ENCODE measurements around the gene PLA2G10.
"Not testable (repeated sequence)": the region's sequence is repeated elsewhere in the genome, so short reads cannot be mapped to it uniquely, and the experiment has no call there.

The PLA2G10 gene

GRCh38 chr16:14641206-14641605 lies 52.9 kb downstream of the PLA2G10 start:
- no peak for DNase-seq (ENCODE audit: low read depth)
- TF ChIP-seq CTCF (conservative IDR thresholded peaks at IDR 0.05; ENCODE audit: control insufficient read depth, insufficient read depth, low read depth, low read length): no peak
- no peak overlapping the region for H3K4me3 ChIP-seq (ENCODE audit: control insufficient read depth, low read depth, low read length)

- DNase-seq (ENCODE audit: low read depth): no peak
- no peak for TF ChIP-seq CTCF (conservative IDR thresholded peaks at IDR 0.05; ENCODE audit: control insufficient read depth, insufficient read depth, low read depth, low read length)
- H3K4me3 ChIP-seq (ENCODE audit: control insufficient read depth, low read depth, low read length): no peak overlapping the region
Measured at GRCh38 chr16:14640538-14640937, 53.6 kb downstream of the PLA2G10 start.

- not testable (repeated sequence) for H3K4me3 ChIP-seq (ENCODE audit: control insufficient read depth, low read depth, low read length); DNase-seq (ENCODE audit: low read depth)
Measured at GRCh38 chr16:14636951-14637240, 57.2 kb downstream of the PLA2G10 start.

DNA sequence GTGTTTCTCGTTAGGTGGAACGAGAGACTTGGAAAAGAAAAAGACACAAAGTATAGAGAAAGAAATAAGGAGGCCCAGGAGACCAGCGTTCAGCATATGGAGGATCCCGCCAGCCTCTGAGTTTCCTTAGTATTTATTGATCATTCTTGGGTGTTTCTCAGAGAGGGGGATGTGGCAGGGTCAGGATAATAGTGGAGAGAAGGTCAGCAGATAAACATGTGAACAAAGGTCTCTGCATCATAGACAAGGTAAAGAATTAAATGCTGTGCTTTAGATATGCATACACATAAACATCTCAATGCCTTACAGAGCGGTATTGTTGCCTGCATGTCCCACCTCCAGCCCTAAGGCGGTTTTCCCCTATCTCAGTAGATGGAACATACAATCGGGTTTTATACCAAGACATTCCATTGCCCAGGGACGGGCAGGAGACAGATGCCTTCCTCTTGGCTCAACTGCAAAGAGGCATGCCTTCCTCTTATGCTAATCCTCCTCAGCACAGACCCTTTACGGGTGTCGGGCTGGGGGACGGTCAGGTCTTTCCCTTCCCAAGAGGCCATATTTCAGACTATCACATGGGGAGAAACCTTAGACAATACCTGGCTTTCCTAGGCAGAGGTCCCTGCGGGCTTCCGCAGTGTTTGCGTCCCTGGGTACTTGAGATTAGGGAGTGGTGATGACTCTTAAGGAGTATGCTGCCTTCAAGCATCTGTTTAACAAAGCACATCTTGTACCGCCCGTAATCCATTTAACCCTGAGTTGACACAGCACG lies 57.7 kb downstream of the PLA2G10 start:
- not testable (repeated sequence) for H3K4me3 ChIP-seq (ENCODE audit: control insufficient read depth, low read depth, low read length); DNase-seq (ENCODE audit: low read depth)

GRCh38 chr16:14635395-14636165 lies 58.5 kb downstream of the PLA2G10 start:
- DNase-seq (ENCODE audit: low read depth): no peak
- H3K4me3 ChIP-seq (ENCODE audit: control insufficient read depth, low read depth, low read length): no peak overlapping the region

GRCh38 chr16:14634389-14634725 lies 59.8 kb downstream of the PLA2G10 start:
- H3K4me3 ChIP-seq (ENCODE audit: control insufficient read depth, low read depth, low read length): peak overlapping the region; percentile 93
- DNase-seq (ENCODE audit: low read depth): no peak
- no peak for TF ChIP-seq CTCF (conservative IDR thresholded peaks at IDR 0.05; ENCODE audit: control insufficient read depth, insufficient read depth, low read depth, low read length)

More at GRCh38 chr16:14635395-14636165, 58.5 kb downstream of the PLA2G10 start:
- no peak for TF ChIP-seq CTCF (conservative IDR thresholded peaks at IDR 0.05; ENCODE audit: control insufficient read depth, insufficient read depth, low read depth, low read length)

DNA sequence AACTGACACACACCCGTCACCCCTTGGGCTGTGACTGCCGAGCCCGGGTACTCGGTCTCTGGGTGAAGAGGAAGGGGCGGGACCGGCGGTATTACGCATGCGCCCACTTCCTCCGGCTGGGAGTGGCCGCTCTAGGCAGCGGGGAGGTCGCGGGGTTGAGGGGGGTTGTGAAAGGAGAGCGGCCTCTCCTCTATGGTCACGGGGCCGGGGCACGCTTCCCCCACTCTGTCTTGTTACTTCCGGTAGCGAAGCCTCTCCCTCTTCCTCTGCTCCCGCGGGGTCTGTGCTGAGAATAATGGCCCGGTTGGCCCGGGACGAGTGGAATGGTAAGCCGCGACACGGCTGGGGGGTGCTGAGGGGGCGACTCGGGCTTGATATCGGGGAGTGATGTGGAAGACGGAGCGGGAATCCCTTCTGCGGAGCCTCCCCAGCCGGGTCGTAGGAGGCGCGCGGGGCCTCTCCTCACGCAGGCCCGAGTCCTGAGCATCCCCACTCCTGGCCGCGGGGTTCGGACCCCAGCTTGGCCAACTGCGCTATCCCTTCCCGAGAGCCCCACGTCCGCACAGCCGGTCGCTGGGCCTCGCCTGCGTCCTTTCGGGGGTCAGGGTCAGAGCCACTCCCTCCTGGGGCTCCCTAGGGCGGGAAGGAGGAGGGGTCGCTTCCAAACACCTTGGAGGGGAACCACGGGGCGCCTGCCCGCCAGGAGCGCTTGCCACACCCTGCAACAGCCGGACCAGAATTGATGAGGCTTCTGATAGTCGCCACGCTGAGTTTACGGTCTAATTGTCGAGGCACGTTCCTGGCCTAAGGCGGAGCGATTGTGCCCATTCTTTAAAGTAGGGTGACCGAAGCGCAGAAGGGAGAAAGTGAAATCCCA lies 61.2 kb downstream of the PLA2G10 start, which contains the start of gene BFAR:
BFAR (plus strand) TSS at position 259 of the 877 bp plus-strand sequence. CDS start 11,396 bp downstream, outside the sequence.
- peak; percentile 95 for DNase-seq (ENCODE audit: low read depth)
- TF ChIP-seq CTCF (conservative IDR thresholded peaks at IDR 0.05; ENCODE audit: control insufficient read depth, insufficient read depth, low read depth, low read length): no peak
- peak within 1 kb of the TSS; percentile 93 for H3K4me3 ChIP-seq (ENCODE audit: control insufficient read depth, low read depth, low read length)

DNA sequence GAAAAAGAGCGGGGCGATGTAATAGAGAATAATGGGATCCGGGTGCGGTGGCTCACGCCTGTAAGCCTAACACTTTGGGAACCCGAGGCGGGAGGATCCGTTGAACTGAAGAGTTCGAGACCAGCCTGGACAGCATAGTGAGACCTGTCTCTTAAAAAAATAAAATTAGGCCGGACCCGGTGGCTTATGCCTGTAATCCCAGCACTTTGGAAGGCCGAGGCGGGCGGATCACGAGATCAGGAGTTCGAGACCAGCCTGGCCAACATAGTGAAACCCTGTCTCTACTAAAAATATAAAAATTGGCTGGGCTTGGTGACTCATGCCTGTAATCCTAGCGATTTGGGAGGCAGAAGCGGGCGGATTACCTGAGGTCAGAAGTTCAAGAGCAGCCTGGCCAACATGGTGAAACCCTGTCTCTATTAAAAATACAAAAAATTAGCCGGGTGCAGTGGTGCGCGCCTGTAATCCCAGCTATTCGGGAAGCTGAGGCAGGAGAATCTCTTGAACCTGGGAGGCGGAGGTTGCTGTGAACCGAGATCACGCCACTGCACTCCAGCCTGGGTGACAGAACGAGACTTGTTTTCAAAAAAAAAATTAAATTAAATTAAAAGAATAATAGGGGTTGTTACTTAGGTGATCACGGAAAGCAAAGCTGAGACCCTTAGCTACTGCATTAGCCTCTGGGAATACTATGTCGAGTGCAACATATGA lies 63.3 kb downstream of the PLA2G10 start:
- H3K4me3 ChIP-seq (ENCODE audit: control insufficient read depth, low read depth, low read length): peak overlapping the region; percentile 30
- DNase-seq (ENCODE audit: low read depth): not testable (repeated sequence)
